ENCODE measurements around the gene PIBF1.

GRCh38 chr13:73056565-73056962, 274.6 kb downstream of the PIBF1 start:
- no peak for TF ChIP-seq POLR2AphosphoS5 (IDR thresholded peaks at IDR 0.05)
- no peak for TF ChIP-seq CTCF (IDR thresholded peaks at IDR 0.05)
- no peak for TF ChIP-seq POLR2A (IDR thresholded peaks at IDR 0.05)
